D341Med (cell line): ENCODE results near the gene FAM221B.
A peak's percentile ranks its signal among the peaks of the same experiment; 100 is the strongest.

Experiments used
- DNase-seq: peaks from one replicate; pipeline ENCODE4 v3.0.0; 2012; ENCODE audit warnings: low spot score

FAM221B gene

DNA sequence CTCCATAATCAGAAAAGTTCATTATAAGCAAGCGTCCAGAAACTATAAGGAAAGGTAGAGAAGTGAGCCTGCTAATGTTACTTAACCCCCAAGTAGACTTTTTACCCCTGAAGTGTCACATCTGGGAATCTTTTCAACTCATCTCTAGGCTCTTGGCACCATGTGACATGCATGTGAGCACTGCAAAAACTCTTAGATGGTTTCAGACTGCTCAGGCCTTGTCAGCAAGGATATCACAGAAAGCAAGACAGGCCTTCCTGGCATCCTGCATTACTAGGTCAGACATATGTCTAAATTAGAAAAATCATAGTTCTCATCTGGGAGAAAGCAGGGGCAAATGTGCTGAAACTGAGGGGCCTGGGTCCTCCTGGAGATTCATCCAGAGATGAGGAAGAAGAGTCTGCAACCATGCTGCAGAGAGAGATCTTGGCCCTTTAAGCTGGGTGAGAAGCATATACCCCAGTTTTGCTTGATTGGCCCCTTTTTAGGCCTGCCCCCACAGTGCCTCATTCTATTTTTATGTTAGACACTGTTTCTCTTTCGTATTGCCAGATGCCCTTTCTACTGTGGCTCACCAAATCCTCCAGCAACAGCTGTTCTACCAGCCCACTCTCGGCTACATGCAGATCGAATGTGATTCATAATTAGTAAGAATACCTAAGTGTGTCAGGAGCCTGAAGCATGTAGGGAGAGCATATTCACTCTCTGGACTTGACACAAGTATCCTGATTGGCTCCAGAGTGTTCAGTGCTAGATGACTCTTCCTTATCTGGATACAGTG is 19.4 kb upstream of the FAM221B start:
- DNase-seq, result no peak

DNA sequence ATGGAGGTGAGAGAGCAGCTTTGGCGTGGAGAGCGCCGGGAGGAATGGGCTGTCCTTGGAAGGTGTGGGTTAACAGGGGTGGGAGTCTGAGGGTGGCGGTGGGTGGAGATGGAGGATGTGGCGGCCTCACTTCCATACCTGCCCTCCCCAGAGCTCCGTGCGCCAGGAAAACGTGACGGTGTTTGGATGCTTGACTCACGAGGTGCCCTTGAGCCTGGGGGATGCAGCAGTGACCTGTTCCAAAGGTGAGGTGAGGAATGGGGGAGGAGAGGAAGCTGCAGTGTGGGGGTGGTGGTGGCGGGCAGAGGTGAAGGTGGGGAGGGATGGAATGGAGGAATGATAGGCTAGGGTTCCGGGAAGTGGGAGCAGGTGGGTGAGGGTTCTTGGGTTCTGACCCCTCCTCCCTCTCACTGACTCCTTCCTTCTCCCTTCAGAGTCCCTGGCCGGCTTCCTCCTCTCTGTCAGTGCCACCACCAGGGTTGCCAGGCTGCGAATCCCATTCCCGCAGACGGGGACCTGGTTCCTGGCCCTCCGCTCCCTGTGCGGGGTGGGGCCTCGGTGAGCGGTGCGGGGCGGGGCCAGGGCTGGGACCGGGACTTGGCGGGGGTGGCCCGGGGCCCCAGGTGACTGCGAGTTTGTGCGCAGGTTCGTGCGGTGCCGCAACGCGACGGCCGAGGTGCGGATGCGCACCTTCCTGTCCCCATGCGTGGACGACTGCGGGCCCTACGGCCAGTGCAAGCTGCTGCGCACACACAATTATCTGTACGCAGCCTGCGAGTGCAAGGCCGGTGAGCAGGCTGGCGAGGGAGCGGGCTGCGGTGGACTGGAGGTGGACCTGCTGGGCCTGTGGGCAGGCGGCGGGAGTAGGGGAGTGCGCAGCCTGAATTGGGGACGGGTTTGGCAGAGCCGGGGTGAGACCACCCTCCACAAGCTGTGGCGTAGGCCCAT is 17.6 kb upstream of the FAM221B start:
- DNase-seq, result no peak

DNA sequence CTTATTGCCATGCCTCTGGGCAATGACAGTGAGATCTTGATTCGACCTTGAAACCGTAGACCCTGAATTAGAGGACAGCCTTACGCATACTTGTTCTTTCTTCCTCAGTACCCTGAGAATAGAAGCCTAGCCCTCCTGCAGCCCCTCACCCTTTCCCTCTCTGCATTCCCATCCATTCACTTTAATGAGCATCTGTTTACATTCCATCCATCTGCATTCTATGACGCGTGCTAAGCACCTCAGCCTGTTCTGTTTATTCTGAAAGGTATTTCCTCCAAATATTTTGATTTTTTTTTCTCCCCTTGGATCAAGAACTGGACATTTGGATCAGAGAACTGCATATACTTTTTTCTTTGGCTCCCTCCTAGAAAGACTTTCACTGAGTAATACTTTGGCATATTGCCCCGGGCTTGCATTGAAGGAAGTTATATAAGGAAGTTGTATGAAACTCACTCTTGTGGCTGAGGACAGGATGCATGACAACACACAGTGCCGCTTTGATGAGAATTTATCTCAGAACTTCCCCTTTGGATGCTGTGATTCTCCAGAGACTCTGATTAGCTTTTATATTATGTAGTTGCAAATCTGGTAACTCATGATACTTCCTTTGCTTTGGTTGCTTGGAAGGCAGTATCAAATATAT is 16.2 kb upstream of the FAM221B start:
- no peak for DNase-seq

DNA sequence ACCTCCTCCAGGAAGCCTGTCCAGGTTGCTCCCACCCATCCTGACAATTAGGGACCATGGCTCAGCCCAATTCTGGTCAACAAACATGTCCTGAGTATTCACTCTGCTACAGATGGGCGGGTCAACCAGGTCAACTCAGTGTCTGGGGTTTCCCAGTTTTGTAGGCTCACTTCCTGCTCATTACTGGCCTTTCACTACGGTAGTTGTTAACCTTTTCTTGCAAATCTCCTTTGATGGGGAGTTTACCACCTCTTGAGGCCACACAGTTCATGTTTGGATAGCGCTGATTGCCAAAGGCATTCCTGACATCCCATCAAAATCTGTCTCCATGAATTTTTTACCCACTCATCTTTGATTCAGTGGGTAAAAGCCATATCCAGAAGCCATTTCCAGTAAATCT is 14.3 kb upstream of the FAM221B start:
- DNase-seq, result no peak

DNA sequence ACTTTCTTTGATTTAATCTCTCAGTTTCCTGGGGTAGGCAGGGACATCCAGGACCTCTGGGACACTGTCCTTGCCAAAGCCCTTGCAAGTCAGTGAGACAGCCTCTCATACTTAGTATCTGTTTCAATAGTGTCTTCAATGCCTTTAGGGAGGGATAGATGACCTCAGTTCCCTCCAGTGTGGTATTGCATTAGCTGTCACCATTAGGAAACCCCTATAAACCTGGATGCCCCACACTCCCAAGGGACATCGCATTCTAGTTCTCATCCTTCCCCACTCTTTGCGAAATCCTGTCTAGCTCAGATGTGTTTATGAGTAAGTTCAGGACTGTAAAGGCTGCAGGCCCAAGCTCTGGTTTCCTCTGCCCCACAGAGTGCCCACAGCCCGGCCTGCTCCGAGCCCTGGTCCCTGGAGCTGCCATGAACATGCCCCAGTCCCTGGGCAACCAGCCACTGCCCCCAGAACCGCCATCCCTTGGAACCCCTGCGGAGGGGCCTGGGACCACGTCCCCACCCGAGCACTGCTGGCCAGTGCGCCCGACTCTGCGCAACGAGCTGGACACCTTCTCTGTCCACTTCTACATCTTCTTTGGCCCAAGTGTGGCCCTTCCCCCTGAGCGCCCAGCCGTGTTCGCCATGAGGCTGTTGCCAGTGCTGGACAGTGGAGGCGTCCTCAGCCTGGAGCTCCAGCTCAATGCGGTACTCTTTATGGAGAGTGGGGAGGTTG is 13.7 kb upstream of the FAM221B start:
- DNase-seq, result no peak

DNA sequence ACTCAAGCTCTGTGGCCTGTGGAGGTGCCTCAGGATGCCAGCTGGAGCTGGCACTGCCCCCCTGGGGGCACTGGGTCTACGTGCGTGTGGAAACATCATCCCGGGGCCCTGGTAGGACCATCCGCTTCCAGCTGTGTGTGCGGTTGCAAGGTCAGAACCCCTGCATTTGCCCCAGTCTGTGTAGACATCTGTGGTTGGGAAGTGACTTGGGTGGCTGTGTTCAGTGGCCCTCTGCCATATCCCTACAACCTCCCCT is 13.0 kb upstream of the FAM221B start:
- no peak for DNase-seq

DNA sequence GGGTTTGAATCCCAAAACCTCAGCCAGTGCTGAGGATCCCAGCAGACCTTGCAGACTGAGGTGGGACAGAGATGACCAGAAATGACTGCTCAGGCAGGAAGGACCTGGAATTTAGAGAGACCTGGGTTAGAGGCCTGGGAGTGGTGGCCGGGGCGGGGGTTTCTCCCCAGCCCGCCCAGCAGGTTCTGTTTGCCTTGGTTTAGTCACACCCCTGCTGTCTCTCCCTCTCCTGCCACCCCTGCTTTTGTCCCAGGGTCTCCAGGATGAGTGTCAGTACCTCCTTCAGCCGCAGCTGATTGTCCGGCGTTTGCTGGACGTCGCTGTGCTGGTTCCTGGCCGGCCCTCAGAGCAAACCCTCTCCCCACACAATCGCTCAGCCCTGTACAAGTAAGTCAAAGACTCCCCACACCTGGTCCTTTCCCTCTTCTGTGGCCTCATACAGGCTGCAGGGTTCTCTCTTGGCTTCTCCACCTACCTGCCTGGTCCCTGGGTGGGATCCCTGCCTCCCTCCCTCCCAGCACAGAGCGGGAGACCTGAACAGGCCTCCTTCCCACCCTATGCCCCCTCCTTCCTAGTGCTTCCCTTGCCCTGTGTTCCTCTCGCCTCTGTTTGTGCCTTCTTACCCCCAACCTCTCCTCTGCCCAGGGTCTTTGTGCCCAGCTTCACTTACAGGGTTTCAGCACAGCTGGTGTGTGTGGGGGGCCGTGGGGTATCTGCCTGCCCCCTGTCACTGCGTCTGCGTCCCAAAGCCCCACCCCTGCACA is 12.5 kb upstream of the FAM221B start:
- no peak for DNase-seq

DNA sequence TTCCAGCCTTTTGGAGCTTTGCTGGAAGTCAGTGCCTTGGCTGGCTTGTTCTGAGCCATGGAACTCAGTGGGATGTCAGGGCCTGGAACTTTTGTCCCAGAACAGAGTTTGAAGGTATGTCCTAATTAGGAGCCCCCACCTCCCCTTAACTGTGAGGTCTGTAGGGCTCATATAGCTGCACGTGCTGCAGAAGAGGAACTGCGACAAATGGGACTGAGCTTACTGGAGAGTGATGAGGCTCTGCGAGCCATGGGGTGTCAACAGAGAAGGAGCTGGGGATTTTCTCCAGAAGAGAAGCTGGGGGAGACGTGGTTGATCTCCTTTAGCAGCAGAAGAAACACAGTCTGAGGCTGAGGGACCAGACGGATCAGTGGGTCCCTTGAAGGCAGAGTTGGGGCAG is 11.4 kb upstream of the FAM221B start:
- no peak for DNase-seq

DNA sequence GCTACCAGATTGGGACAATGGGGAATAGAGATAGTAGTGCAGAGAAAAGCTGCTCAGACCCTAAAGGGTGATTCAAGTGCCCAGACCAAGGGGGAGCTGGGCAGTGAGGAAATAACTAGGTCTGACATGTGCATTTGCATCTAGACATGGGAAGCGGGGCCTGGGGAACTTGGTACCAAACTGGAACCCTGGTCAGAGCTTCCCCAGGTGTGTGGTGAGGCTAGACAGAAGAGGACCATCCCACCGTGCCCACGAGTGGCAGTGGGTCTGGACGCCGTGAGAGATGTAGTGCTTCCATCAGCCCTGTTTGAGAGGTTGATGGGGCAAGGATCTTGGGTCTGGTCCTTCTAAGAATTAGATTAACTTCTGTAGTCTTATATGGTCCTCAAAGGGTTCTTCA is 8.1 kb upstream of the FAM221B start:
- DNase-seq, result no peak

DNA sequence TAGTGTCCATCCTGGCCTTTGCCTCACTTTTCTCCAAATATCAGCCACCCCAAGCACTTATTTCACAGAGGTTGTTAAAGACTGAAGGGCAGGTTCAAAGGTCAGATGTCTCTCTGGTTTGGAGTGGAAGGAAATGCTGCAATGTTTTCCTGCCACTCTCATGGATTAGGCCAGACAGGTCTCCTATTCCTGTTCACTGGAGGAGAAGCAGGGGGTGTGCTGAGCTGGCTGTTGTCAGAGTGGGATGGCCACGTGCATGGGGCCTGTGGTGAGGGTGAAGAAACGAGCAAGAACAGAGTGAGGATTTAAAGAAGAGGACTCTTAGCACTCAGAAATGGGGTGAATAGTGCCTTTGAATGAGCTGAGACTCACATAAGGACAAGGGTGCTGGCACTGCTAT is 7.2 kb upstream of the FAM221B start:
- no peak for DNase-seq

DNA sequence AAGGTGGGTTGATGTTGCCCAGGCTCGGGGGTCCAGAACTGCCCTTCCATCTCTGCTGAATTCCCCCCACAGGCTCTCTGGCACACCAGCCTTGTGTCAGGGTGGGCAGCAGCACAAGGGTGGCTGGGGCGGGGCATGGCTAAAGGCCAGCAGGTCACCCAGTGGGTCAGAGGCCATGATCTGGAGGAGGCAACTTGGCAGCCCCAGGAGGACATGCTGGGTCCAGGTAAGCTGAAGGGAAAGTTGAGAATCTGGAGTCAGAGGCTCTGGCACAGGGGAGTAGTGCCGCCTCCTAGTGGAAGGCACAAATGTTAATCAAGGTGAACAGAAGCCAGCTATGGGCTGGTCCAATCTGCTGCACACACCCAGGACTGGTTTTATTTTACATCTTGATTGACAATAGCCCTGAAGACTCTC is 6.7 kb upstream of the FAM221B start:
- DNase-seq, result peak; percentile 50

DNA sequence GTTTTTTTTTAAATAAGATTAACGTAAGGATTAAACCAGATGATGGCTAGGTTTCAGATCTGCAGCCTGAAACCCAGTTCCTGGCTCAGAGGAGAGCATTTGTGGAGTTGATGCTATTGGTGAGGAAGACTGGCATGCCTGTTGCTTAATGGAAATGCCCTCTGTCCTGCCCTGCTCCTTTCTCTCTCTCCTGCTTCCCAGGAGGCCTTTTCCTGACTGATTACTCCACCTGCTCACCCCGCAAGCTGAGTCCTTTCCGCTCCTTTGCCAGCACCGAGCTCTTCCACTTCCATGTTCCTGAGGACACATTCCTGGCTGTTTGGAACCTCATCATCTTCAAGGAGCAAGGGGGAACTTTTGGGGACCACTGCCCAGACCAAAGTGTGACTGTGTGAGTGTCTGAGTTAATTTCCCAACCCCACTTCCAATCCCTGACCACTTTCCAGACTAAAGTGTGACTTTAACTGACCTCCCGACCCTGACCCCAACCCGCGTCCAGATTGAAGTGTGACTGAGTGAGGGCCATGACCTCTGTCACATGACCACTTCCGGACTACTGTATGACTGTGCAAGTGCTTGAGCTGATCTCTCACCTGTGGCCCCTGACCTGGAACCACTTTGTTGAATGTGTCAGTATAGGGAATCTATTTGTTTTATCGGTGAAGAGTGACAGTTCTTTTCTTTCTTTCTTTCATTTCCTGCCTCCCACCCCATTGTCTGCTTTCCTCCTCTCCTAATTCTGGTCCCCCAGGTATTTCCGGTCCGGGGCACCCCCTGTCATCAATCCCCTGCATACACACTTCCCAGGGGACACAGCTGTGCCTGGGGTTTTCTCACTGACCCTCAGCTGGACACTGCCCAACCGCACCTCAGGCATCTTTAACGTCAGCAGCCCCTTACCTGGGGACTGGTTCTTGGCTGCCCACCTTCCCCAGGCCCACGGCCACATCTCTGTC is 6.0 kb upstream of the FAM221B start:
- no peak for DNase-seq

DNA sequence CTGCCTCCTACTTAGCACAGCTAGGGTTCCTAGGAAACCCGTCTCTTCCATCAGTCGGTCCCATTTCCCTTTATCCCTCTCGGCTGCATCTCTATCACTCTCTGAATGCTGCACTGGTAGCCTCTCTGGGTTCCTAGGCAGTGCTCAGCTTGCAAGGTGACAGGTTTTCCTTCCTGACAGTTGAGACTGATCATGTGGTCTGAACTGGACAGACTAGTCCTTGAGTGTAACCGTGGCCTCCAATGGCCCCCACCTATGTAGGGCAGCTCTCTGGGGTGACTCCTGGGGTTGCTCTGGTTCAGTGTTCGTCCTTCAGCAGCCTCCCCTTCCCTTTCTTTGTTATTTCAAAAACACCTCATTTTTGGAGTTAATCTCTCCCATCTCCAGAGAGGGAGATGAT is 4.3 kb upstream of the FAM221B start:
- DNase-seq, result no peak

DNA sequence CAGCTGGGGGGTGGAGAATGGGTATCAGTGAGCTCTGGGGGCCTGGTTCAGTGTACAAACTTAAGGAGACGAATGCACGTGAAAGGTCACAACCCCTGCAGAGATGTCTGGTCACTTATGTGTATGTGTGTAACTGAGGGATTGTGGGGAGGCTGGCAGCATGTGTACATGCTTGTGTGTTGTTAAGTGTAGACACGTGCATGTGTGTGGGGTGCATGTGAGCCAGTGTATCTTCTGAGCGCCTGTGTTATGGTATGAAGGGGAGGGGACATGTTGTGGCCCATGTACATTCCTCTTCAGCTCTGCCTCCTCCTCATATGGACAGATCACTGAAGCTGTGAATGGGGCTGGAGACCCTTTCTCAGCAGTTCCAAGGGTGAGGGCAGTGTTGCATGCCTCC is 2.5 kb upstream of the FAM221B start:
- DNase-seq, result no peak

DNA sequence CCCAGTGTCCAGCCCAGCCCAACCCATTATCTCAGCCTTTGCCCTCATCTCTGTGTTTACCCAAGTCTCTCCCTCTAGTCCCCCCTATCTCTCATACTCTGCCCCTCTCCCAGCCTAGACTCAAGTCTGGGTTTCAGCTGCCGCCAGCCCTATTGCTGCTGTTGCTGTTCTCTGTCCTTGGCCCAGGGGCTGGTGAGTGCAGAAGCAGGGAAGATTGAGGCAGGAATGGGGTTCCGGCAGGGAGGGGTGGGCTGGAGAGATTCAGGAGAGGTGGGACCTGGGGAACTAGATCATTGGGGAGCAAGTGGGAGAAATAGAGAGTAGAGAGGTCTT is 1.2 kb upstream of the FAM221B start:
- no peak for DNase-seq

DNA sequence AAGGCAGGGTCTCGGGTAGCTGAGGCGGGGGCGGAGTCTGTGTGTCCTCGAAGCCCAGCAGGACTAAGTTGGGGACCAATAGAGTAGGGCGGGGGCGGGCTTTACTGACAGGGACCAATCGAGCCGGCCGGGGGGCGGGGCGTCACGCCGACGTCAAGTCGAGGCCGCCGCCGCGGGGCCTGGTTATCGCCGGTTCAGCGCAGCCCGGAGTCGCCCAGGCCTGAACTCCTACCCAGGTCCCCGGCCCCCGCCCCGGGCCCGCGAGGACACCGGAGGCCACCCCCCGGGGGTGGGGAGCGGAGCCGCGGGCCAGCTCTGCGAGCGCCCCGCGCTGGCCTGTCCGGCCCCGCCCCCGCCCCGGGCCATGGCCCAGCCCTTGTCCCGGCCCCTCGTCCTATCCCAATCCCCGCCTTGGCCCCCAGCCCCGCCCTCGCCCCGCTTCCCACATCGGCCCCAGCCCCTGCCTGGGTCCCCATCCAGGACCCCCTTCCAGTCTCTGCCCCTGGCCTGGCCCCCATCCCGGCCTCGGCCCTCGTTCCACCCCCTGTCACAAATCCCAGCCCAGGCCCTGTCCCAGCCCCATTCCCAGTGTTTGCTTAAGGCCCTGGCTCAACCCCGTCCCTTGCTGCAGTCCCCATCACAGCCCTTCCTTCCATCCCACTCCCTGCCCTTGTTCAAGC is 692 bp upstream of the FAM221B start, which contains the start of gene TMEM8B:
Gene TMEM8B (plus strand): TSS at position 145 of the 680 bp plus-strand sequence. CDS start 220 bp downstream, at position 365.
- peak; percentile 96 for DNase-seq

DNA sequence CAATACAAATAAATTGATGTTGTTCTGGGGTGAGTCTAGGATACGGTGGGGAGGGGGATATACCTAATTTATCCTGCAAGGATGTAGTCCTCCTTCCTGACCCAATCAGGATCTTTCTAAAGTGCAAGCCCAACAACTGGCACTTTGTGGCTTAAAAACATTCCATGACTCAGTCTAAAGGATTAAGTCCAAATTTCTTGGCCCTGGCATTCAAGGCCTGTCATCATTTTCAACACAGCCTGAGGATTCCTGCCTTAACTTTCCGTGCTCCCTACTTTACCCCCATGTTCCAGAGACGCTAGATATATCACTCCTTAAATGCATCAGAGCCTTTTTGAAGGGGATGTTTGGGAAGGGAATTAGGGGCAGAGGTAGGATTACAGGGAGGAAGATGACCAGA is 1.0 kb downstream of the FAM221B start:
- no peak for DNase-seq

DNA sequence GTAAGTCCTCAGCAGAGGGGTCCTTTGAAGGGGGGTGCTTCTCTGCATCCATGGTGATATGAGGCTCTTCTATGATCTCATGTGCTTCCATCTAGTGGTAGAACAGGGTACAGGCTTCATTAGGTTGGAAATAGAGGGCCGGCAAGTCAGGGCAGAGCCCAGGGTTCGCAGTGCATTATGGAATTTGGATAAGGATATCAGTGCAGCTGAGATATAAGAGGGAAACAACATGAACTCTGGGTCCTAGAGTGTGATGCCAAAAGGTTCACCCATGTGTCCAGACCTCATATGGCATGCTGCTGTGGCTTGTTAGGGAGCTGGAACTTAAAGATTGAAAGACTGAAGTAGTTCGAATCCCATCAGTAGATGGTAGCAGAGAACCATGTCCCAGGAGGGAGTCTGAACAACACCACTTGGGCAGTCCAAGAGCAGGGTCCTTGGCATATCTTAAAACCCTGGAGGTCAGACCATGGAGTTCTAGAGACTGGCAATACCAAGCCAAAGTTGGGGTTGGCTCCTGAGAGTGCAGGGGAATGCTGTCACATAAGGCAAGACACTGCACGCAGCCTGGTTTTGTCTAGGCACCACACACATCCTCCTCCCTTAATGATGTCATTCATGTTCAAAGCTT is 2.3 kb downstream of the FAM221B start:
- DNase-seq, result peak; percentile 67

DNA sequence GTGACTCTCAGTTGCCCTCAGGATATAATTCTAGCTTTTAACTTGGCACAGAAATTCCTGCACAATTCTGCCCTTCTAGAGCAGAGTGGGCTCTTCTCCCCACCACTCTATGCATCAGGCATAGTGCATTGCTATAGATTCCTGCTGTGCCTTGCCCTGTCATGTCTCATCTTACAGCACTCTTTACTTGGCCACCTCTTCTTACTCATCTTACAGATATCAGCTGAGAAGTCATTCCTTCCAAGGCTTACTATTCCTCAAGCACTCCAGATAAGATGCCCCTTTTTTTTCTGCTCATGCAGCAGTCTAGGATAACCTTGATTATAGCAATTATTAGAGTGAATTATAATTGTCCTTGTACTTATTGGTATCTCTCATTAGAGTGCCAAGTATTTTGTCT is 5.6 kb downstream of the FAM221B start:
- no peak for DNase-seq
